AG10803 (cell line): ENCODE results near the gene IL1RAP.
A peak's percentile ranks its signal among the peaks of the same experiment; 100 is the strongest.

Source experiments
- DNase-seq: peaks from one replicate; pipeline ENCODE4 v3.0.0; 2010; ENCODE audit warnings: low read depth
- H3K4me3 ChIP-seq: 2 replicates; pipeline ENCODE4 v1.5.1; 2011; ENCODE audit warnings: mild to moderate bottlenecking, low read length, control low read depth
- TF ChIP-seq, protein P1 (sequence below): conservative IDR thresholded peaks from 2 replicates; pipeline ENCODE4 v1.5.1; 2011; ENCODE audit warnings: mild to moderate bottlenecking, low read length, control low read depth, inconsistent platforms

The IL1RAP gene

DNA sequence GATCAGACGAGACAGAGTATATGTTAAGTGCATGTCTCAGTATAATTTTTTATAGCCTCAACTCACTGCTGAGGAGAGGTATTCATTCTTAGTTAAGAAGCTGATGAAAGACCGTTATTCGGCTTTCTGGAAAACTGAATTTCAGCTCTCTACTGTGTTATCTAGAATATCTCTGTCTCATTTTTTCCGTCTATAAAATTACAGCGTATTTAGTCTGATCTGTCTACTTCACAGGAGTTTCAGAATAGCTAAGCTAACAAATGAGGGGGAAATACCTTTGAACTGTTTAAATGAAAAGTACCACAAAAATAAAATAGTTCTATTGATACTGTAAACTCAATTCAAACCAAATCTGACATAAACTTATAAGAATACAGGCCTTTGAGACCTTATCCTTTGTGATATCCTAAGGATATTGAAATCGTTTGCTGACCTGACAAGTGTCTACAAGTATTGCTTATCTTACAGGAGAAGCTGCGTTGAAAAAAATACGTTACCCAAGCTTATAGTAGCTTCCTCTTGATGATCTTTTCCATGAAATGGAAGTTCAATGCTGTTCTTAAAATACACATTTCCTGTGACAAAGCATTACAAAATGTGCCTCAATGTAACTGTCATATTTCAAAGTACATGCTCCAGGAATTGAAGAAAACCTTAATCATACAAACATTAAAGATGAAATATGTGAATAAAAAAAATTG is 104.6 kb downstream of the IL1RAP start:
- no peak overlapping the region for H3K4me3 ChIP-seq
- DNase-seq: no peak
- TF ChIP-seq, protein P1, sequence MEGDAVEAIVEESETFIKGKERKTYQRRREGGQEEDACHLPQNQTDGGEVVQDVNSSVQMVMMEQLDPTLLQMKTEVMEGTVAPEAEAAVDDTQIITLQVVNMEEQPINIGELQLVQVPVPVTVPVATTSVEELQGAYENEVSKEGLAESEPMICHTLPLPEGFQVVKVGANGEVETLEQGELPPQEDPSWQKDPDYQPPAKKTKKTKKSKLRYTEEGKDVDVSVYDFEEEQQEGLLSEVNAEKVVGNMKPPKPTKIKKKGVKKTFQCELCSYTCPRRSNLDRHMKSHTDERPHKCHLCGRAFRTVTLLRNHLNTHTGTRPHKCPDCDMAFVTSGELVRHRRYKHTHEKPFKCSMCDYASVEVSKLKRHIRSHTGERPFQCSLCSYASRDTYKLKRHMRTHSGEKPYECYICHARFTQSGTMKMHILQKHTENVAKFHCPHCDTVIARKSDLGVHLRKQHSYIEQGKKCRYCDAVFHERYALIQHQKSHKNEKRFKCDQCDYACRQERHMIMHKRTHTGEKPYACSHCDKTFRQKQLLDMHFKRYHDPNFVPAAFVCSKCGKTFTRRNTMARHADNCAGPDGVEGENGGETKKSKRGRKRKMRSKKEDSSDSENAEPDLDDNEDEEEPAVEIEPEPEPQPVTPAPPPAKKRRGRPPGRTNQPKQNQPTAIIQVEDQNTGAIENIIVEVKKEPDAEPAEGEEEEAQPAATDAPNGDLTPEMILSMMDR: no peak

DNA sequence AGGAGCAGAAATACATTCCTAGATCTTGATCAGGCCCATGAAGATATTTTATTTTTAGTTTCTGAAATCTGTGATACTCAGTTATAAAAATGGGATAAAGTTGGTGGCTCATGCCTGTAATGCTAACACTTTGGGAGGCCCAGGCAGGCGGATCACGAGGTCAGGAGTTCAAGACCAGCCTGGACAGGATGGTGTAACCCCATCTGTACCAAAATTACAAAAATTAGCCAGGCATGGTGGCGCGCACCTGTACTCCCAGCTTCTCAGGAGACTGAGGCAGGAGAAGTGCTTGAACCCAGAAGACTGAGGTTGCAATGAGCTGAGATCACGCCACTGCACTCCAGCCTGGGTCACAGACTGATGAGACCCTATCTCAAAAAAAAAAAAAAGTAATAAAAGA is 105.5 kb downstream of the IL1RAP start:
- TF ChIP-seq, protein P1: no peak
- DNase-seq: no peak
- no peak overlapping the region for H3K4me3 ChIP-seq

DNA sequence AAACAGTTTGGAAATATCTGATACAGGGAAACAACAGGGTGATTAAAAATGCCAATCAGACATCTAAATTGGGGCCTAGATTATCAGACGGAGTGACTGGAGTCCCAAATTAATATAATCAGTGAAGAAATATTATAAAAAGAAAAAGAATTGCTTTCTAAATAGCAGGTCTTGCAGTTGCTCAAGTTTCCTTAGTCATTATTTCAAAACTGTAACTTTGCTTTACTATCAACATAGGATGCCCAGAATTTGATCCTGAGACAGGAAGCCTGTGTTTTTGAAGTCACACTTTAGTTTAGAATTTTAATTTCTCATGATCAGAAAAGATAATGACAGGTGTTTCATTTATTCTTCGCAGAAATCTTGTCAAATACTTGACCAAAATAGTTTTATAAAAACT is 105.9 kb downstream of the IL1RAP start:
- TF ChIP-seq, protein P1: no peak
- H3K4me3 ChIP-seq: no peak overlapping the region
- DNase-seq: no peak

DNA sequence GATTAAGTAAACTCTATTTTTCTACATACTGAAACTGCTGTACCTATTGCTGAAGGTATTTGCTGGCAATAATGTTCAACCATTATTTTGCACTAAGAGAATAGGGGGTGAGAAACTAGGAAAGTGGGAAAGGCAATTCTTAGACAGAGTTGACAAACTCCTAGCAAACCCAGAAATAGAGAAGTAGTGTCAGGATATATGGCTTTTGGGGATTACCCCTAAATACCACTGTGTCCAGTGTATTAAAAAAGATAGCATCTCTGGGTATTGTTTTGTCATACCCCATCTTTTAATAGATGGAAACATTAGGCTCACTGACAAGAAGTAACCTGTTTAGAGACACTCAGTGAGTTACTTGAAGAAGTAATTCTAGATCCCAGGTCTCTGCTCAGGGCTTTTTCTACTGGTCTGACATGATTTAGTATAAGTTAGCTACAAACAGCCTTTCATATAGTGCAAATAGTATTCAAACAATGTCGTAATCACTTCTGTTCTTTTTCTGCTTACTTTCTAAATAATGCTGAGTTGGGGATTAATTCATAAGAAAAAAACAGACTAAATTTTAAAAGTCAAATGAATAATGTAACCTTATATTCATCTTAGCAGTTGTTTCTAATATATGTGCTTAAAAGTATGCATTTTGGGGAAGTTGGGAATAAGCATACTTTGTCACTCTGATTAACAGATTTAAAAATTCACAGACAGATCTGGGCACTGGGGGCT is 107.2 kb downstream of the IL1RAP start:
- TF ChIP-seq, protein P1: no peak
- H3K4me3 ChIP-seq: no peak overlapping the region
- DNase-seq: no peak

DNA sequence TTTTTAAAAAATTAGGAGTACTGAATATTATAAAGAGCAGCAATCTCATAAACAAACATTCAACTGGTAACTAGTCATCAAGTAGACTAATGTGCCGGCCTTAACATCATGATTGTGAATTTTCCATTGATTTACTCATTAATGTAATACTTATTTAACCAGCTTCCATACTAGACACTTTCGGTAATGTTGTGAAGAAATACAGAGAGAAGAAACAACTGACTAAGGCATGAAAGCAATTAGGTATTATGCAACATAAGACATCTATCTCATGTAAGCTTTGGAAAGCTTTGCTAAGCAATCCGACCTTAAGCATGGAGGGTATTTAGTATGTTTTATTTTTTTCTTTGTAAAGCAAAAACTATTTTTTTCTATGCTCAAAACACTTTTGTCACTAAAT is 108.0 kb downstream of the IL1RAP start:
- TF ChIP-seq, protein P1: no peak
- peak; percentile 60 for DNase-seq

DNA sequence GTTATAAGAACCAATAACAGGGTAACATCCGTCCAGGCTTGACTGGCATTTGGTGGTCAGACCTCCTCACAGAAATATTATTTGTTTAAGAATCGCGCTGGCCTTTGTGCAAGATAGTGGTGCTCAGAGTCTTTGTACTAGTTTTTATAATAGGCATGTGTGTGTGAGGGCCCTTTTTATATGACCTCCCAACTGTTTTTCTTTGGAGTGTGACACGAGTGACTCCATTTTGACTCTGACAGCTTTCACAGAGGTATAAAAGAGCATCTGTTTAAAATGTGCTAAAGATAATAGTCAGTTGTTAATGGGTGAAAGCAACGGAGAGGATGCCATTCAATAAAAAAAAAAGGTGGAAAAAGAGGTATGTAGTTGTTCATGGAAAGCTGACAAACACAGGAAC is 110.4 kb downstream of the IL1RAP start:
- no peak for DNase-seq
- TF ChIP-seq, protein P1: no peak
- H3K4me3 ChIP-seq: no peak overlapping the region

More for the DNA sequence above, 108.0 kb downstream of the IL1RAP start:
- no peak overlapping the region for H3K4me3 ChIP-seq
